HG02884 (cell line): ENCODE results near the gene SOST.

Experiments used
- ATAC-seq: cut with Tn5 transposase; IDR thresholded peaks from one replicate; pipeline ENCODE4 v1.9.1; 2021; ENCODE audit warnings: mild to moderate bottlenecking, moderate library complexity; ENCODE audit not compliant: unreplicated experiment

SOST gene

DNA sequence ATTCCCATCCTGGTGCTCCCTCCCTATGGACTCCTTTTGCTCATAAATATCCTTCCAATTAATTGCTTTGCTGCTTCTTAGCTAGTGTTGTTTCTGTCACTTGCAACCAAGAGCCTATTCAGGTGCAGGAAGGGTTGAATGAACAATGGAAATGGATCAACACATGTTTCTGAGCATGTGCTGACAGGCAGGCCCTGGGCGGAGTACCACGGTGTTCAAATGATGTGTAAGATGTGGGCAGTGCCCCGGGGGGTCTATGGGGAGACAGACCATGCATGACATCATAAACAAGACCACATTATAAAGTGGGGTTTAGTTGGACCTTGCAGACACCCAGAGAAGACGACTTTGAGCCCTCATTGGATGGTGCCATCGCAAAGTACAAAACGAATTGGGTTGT lies 48.5 kb downstream of the SOST start:
- no peak for ATAC-seq

DNA sequence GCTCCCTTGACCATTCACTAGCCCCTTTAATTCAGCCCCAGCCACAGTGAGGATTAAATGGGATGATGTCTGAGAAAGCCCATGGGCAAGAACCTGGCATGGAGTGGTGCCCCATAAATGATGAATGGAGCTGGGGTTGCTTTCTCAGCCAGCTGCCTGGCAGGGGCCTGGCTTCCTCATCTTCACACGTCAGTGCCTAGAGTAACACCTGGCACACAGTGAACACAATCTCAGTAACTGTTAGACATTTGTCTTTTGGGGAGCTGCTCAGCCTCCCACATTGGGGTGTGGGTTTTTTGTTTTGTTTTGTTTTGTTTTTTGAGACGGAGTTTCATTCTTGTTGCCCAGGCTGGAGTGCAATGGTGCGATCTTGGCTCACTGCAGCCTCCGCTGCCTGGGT lies 49.4 kb downstream of the SOST start:
- no peak for ATAC-seq

DNA sequence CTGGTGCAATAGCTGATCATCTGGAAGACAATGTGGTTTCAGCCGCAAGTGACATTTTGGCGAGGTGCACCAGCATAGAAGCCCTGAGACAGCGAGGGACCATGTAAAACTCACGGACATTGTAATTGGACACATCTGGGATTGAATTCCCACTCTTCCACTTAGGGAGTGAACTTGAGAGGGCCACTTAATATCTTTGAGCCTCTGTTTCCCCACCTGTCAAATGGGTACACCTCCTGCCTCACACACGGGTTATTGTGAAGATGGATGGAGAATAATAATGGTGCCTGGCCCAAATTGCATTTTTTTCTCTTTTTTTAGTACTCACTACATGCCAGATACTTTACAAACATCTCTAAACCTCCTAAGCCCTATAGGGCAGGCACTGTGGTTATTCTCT lies 51.4 kb downstream of the SOST start:
- ATAC-seq = no peak

DNA sequence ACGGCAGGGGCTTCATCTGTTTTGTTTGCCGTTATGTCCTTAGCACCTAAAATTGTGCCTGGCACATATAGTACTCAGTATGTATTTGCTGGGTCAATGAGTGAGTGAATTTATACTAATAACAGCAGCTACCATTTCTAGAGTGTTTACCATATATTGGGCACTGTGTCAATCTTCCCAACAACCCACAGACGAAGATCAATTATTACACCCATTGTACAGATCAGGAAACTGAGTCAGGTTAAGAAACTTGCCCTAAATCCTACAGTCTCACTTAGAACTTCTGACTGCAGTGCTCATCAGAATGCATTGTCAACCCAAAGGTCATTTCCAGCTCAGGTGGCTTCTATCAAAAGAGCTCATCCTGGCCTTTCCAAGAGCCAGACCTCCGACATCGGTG lies 52.4 kb downstream of the SOST start:
- no peak for ATAC-seq
